IMR-90 (cell line): ENCODE data around the gene ZCCHC17. TPM values are rescaled to one million over a fixed set of nuclear protein-coding genes. Genes with fewer than 3 reads are reported as not detected.

ENCODE experiments used
- ATAC-seq: fragments of 200-7000 bp; cut with Tn5 transposase; 2 replicates; pipeline ENCODE4 v1.9.1; 2020; ENCODE audit warnings: low read depth, mild to moderate bottlenecking, moderate library complexity
- BruUV-seq: library from RNA; stranded (reverse); fragments of 400-500 nt; replicated peaks from 2 replicates; lab custom pipeline; 2021; lab: Mats Ljungman, UMichigan
- CTCF ChIA-PET: fragments of 300-600 bp; formaldehyde crosslinking; extraction: SDS; loops from one replicate; lab custom pipeline; 2021; ENCODE audit warnings: antibody characterized with exemption; lab: Yijun Ruan, JAX
- POLR2A ChIA-PET: fragments of 300-600 bp; sonication (Branson Sonifier 250); formaldehyde crosslinking; loops from one replicate; lab custom pipeline; 2022; ENCODE audit warnings: antibody characterized with exemption; ENCODE audit not compliant: unreplicated experiment; lab: Charles Lee
- DNase-seq: peaks from one replicate; pipeline ENCODE4 v3.0.0; 2013
- H2AFZ ChIP-seq: replicated peaks from 2 replicates; pipeline ENCODE3; 2013; ENCODE audit warnings: low read length, mild to moderate bottlenecking; ENCODE audit not compliant: poor library complexity
- H2AK5ac ChIP-seq: 2 replicates; pipeline ENCODE4 v1.6.1; 2013; ENCODE audit warnings: low read depth, low read length, inconsistent platforms
- H2AK9ac ChIP-seq: replicated peaks from 2 replicates; pipeline ENCODE3; 2013; ENCODE audit warnings: mild to moderate bottlenecking, low read depth, low read length, moderate library complexity; ENCODE audit not compliant: poor library complexity
- H2BK120ac ChIP-seq: 2 replicates; pipeline ENCODE4 v1.6.1; 2013; ENCODE audit warnings: low read depth, low read length, inconsistent platforms
- H2BK15ac ChIP-seq: 3 replicates; pipeline ENCODE4 v1.6.1; 2013; ENCODE audit warnings: low read depth, low read length, inconsistent platforms
- H2BK20ac ChIP-seq: 2 replicates; pipeline ENCODE4 v1.6.1; 2013; ENCODE audit warnings: low read depth, mild to moderate bottlenecking, inconsistent platforms, low read length, moderate library complexity
- H2BK5ac ChIP-seq: 2 replicates; pipeline ENCODE4 v1.6.1; 2013; ENCODE audit warnings: mild to moderate bottlenecking, low read depth, low read length, inconsistent platforms; ENCODE audit not compliant: poor library complexity, severe bottlenecking
- H3K14ac ChIP-seq: replicated peaks from 2 replicates; pipeline ENCODE4 v1.6.1; 2013; ENCODE audit warnings: low read depth, low read length, inconsistent platforms
- H3K18ac ChIP-seq: 2 replicates; pipeline ENCODE4 v1.6.1; 2013; ENCODE audit warnings: low read depth, low read length, control low read depth
- H3K23ac ChIP-seq: 2 replicates; pipeline ENCODE4 v1.6.1; 2013; ENCODE audit warnings: low read depth, low read length, inconsistent platforms
- H3K27ac ChIP-seq: 2 replicates; pipeline ENCODE4 v1.5.1; 2013; ENCODE audit warnings: mild to moderate bottlenecking, control low read depth, low read length; ENCODE audit not compliant: insufficient read depth
- H3K27me3 ChIP-seq: 2 replicates; pipeline ENCODE4 v1.6.1; 2013; ENCODE audit warnings: low read length; ENCODE audit not compliant: control insufficient read depth, insufficient read depth
- H3K36me3 ChIP-seq: 2 replicates; pipeline ENCODE4 v1.6.1; 2013; ENCODE audit warnings: low read length, mixed read lengths; ENCODE audit not compliant: control insufficient read depth, insufficient read depth
- H3K4ac ChIP-seq: 2 replicates; pipeline ENCODE4 v1.6.1; 2013; ENCODE audit warnings: low read depth, low read length, inconsistent platforms
- H3K4me1 ChIP-seq: 2 replicates; pipeline ENCODE4 v1.6.1; 2013; ENCODE audit warnings: low read length, mixed read lengths; ENCODE audit not compliant: control insufficient read depth, insufficient read depth
- H3K4me2 ChIP-seq: 2 replicates; pipeline ENCODE4 v1.6.1; 2013; ENCODE audit warnings: low read depth, mild to moderate bottlenecking, control low read depth, low read length, moderate library complexity
- H3K4me3 ChIP-seq: 2 replicates; pipeline ENCODE4 v1.5.1; 2013; ENCODE audit warnings: low read depth, mild to moderate bottlenecking, control low read depth, low read length, moderate library complexity; ENCODE audit not compliant: insufficient read depth
- H3K56ac ChIP-seq: 2 replicates; pipeline ENCODE4 v1.6.1; 2013; ENCODE audit warnings: low read length, inconsistent platforms; ENCODE audit not compliant: insufficient read depth; ENCODE audit errors: extremely low read depth
- H3K79me1 ChIP-seq, 2 experiments: 2 replicates each; pipeline ENCODE4 v1.6.1; 2013; ENCODE audit warnings: low read length in 2 of 2, inconsistent platforms in 1 of 2, low read depth in 1 of 2
- H3K9ac ChIP-seq: 2 replicates; pipeline ENCODE4 v1.6.1; 2013; ENCODE audit warnings: low read depth, low read length, control low read depth
- H3K9me1 ChIP-seq: 2 replicates; pipeline ENCODE4 v1.6.1; 2013; ENCODE audit warnings: low read length, inconsistent platforms; ENCODE audit not compliant: insufficient read depth
- H3K9me3 ChIP-seq: 2 replicates; pipeline ENCODE4 v1.6.1; 2013; ENCODE audit warnings: low read length; ENCODE audit not compliant: control insufficient read depth, insufficient read depth
- H4K20me1 ChIP-seq: 2 replicates; pipeline ENCODE4 v1.6.1; 2013; ENCODE audit warnings: low read length, inconsistent platforms; ENCODE audit not compliant: insufficient read depth
- H4K5ac ChIP-seq: 2 replicates; pipeline ENCODE4 v1.6.1; 2013; ENCODE audit warnings: mild to moderate bottlenecking, low read depth, low read length, control low read depth
- H4K8ac ChIP-seq, 2 experiments: 2 replicates each; pipeline ENCODE4 v1.6.1; 2013; ENCODE audit warnings: low read depth in 2 of 2, low read length in 2 of 2, control low read depth in 1 of 2, inconsistent platforms in 1 of 2
- H4K91ac ChIP-seq: 2 replicates; pipeline ENCODE4 v1.6.1; 2013; ENCODE audit warnings: low read depth, low read length, inconsistent platforms; ENCODE audit not compliant: insufficient read depth
- CEBPB ChIP-seq: IDR thresholded peaks from 2 replicates; pipeline ENCODE4 v1.6.1; 2012; ENCODE audit warnings: low read depth, low read length, improper control_type of control experiment
- CHD1 ChIP-seq: IDR thresholded peaks from 2 replicates; pipeline ENCODE4 v1.6.1; 2012; ENCODE audit warnings: low read depth, low read length, improper control_type of control experiment
- CTCF ChIP-seq: conservative IDR thresholded peaks from 2 replicates; pipeline ENCODE4 v1.5.1; 2012; ENCODE audit warnings: mild to moderate bottlenecking, low read depth, low read length, improper control_type of control experiment
- ELK1 ChIP-seq: fragments of 150-350 bp; IDR thresholded peaks from 2 replicates; pipeline ENCODE4 v1.6.1; 2016; ENCODE audit warnings: low read depth, mild to moderate bottlenecking, low read length, moderate library complexity, borderline replicate concordance
- FOS ChIP-seq: fragments of 150-350 bp; IDR thresholded peaks from 2 replicates; pipeline ENCODE4 v1.6.1; 2016; ENCODE audit warnings: low read depth, low read length
- MAFK ChIP-seq: IDR thresholded peaks from 2 replicates; pipeline ENCODE4 v1.6.1; 2012; ENCODE audit warnings: low read depth, low read length, improper control_type of control experiment
- MAZ ChIP-seq: IDR thresholded peaks from 2 replicates; pipeline ENCODE4 v1.6.1; 2012; ENCODE audit warnings: low read depth, mild to moderate bottlenecking, low read length, improper control_type of control experiment, moderate library complexity, borderline replicate concordance
- MXI1 ChIP-seq: IDR thresholded peaks from 2 replicates; pipeline ENCODE4 v1.6.1; 2012; ENCODE audit warnings: low read depth, mild to moderate bottlenecking, low read length, moderate library complexity, borderline replicate concordance
- NFE2L2 ChIP-seq: fragments of 150-350 bp; IDR thresholded peaks from 2 replicates; pipeline ENCODE4 v1.6.1; 2016; ENCODE audit warnings: low read depth, mild to moderate bottlenecking, low read length
- POLR2A ChIP-seq: IDR thresholded peaks from 2 replicates; pipeline ENCODE4 v1.6.1; 2012; ENCODE audit warnings: mild to moderate bottlenecking, low read depth, low read length
- RAD21 ChIP-seq: IDR thresholded peaks from 2 replicates; pipeline ENCODE4 v1.6.1; 2012; ENCODE audit warnings: low read length, improper control_type of control experiment
- RCOR1 ChIP-seq: IDR thresholded peaks from 2 replicates; pipeline ENCODE4 v1.6.1; 2012; ENCODE audit warnings: mild to moderate bottlenecking, low read length, improper control_type of control experiment; ENCODE audit not compliant: insufficient replicate concordance
- RFX5 ChIP-seq: IDR thresholded peaks from 2 replicates; pipeline ENCODE4 v1.8.0; 2012; ENCODE audit warnings: low read depth, mild to moderate bottlenecking, low read length, moderate library complexity
- SMC3 ChIP-seq: fragments of 150-350 bp; IDR thresholded peaks from 2 replicates; pipeline ENCODE4 v1.6.1; 2016; ENCODE audit warnings: low read depth, mild to moderate bottlenecking, antibody characterized with exemption, low read length, moderate library complexity
- WGBS, 2 experiments: methylation state at CpG; one replicate each; pipeline versions ENCODE4 v1.1.5 to v1.1.7; 2013; ENCODE audit warnings: missing lambda C conversion rate in 2 of 2; ENCODE audit not compliant: insufficient read length in 1 of 2; ENCODE audit errors: extremely low coverage in 2 of 2; 5-methylcytosine and 5-hydroxymethylcytosine counted together
- dilution Hi-C: fragments of 300-500 bp; cut with HindIII; formaldehyde crosslinking; loops from one replicate; pipeline ENCODE4 v1.14.3; 2018; ENCODE audit warnings: low sequenced_read_pairs; ENCODE audit not compliant: unreplicated experiment
- in situ Hi-C: fragments of 300-500 bp; cut with MboI; formaldehyde crosslinking; loops from 3 replicates; pipeline ENCODE4 v1.14.3; 2019; ENCODE audit warnings: low sequenced_read_pairs, inconsistent platforms, mixed read lengths
- intact Hi-C: fragments of 100-400 bp; cut with micrococcal nuclease; formaldehyde crosslinking; loops from 2 replicates; pipeline ENCODE4 v1.10.0; 2022
- polyA plus RNA-seq, 3 experiments: library from polyadenylated mRNA; depleted of rRNA; stranded (reverse); fragments of >200 nt; gene quantifications; 2 replicates each; pipeline ENCODE4 v1.2.3, GENCODE V29; 2012; ENCODE audit warnings: low replicate concordance in 1 of 3
- total RNA-seq: library from RNA; depleted of rRNA; stranded (reverse); fragments of >200 nt; gene quantifications from 2 replicates; pipeline ENCODE4 v1.2.3, GENCODE V29; 2012

The ZCCHC17 gene
- total and polyA plus RNA-seq, 2 of the 4 experiments (the other 2 are of a cell fraction): 48.4 to 48.9 TPM

GRCh38 chr1:31336687-31337467, 40.0 kb downstream of the ZCCHC17 start:
- Histone ChIP-seq H3K14ac (no peak overlapping the region), H3K4me2 (no peak overlapping the region), H2BK20ac (no peak overlapping the region), H3K56ac (no peak overlapping the region), H3K23ac (no peak overlapping the region), H3K9me1 (no peaks in the 10 kb centered on the region), H3K36me3 (peaks cover 3% of the 10 kb centered on the region), H3K9ac (no peak overlapping the region), H4K91ac (no peak overlapping the region), H2BK5ac (no peak overlapping the region), H2AK9ac (no peak overlapping the region), H2BK15ac (no peak overlapping the region), H2AK5ac (no peak overlapping the region), H3K27ac (no peak overlapping the region), H2AFZ (no peak overlapping the region), H3K18ac (no peak overlapping the region), H3K4me3 (no peak overlapping the region), H2BK120ac (no peak overlapping the region), H4K20me1 (no peaks in the 10 kb centered on the region), H4K5ac (no peak overlapping the region), H3K9me3 (no peaks in the 10 kb centered on the region), H4K8ac (no peak overlapping the region), H3K4me1 (no peaks in the 10 kb centered on the region), H3K4ac (no peak overlapping the region), H3K79me1 (0 out of 4 replicates have a peak, but pooled peaks cover 0 to 2% of the 10 kb centered on the region in 2 experiments), H3K27me3 (no peaks in the 10 kb centered on the region)
- no peak for DNase-seq
- ChIA-PET POLR2A (no interaction called here), CTCF (interaction anchor here (0.6 kb wide), 1 partner anchor 25 kb away, joined by 3 read pairs; no protein-coding TSS in a partner anchor)
- TF ChIP-seq MXI1: no peak
- TF ChIP-seq FOS: no peak
- no peak for TF ChIP-seq RCOR1
- TF ChIP-seq MAZ: no peak
- TF ChIP-seq RAD21: no peak
- TF ChIP-seq SMC3: no peak
- TF ChIP-seq POLR2A: no peak
- TF ChIP-seq ELK1: no peak
- no peak for TF ChIP-seq CHD1
- TF ChIP-seq MAFK: no peak
- TF ChIP-seq NFE2L2: no peak
- TF ChIP-seq RFX5: no peak
- TF ChIP-seq CEBPB: no peak
- TF ChIP-seq CTCF: no peak
- WGBS, 2 experiments: 80% methylated on average over 1 of the region's 10 CpGs; no CpG with 5 or more reads in 1 of the 2 experiments
- in situ Hi-C loops (no loop called here), intact Hi-C loops (loop anchor here (10.0 kb wide), 1 partner anchor 532 kb away; no protein-coding TSS in a partner anchor), dilution Hi-C loops (no loop called here)
- BruUV-seq: no TSS peak
- ATAC-seq: no peak
